Transverse colon (tissue), 4 donors: ENCODE results near the gene BCL2L12. TPM values are rescaled to one million over a fixed set of nuclear protein-coding genes. Genes with fewer than 3 reads are reported as not detected.

Experiments used
- DNase-seq: peaks from one replicate; pipeline ENCODE4 v3.0.0-alpha.2; 2019
- H3K27ac ChIP-seq, 4 donors: fragments of 200-600 bp; sonication (generic); 2 replicates each; pipeline ENCODE4 v1.5.1; 2016 to 2018; ENCODE audit warnings: inconsistent platforms in 4 of 4
- H3K27me3 ChIP-seq: fragments of 200-600 bp; sonication (generic); 2 replicates; pipeline ENCODE4 v1.5.1; 2017; ENCODE audit warnings: inconsistent platforms
- H3K36me3 ChIP-seq, 4 donors: fragments of 200-600 bp; sonication (generic); 2 replicates each; pipeline ENCODE4 v1.5.1; 2017 to 2019; ENCODE audit warnings: inconsistent platforms in 4 of 4
- H3K4me1 ChIP-seq, 4 donors: fragments of 200-600 bp; sonication (generic); 2 replicates each; pipeline ENCODE4 v1.5.1; 2017 to 2020; ENCODE audit warnings: inconsistent platforms in 4 of 4
- H3K4me3 ChIP-seq, 4 donors: fragments of 200-600 bp; sonication (generic); 1 replicate in 1 of 4; 2 replicates in 3 of 4; pipeline versions ENCODE4 v1.5.1 to v1.6.1; 2017 to 2019; ENCODE audit warnings: inconsistent platforms in 4 of 4
- H3K9me3 ChIP-seq, 2 donors: fragments of 200-600 bp; sonication (generic); 2 replicates each; pipeline ENCODE4 v1.5.1; 2017 to 2019; ENCODE audit warnings: inconsistent platforms in 2 of 2
- EP300 ChIP-seq: sonication (generic); formaldehyde crosslinking; IDR thresholded peaks from one replicate; pipeline ENCODE4 v1.6.1; 2017; ENCODE audit warnings: antibody characterized with exemption, low read depth
- POLR2A ChIP-seq: fragments of 450-650 bp; IDR thresholded peaks from one replicate; pipeline ENCODE4 v1.6.1; 2016; ENCODE audit warnings: antibody characterized with exemption, mild to moderate bottlenecking, moderate library complexity
- POLR2AphosphoS5 ChIP-seq, 3 donors: sonication (generic); formaldehyde crosslinking; IDR thresholded peaks; one replicate each; pipeline ENCODE4 v1.6.1; 2016; ENCODE audit warnings: antibody characterized with exemption in 3 of 3
- WGBS, 2 donors: methylation state at CpG; one replicate each; pipeline ENCODE4 v1.1.5; 2018; ENCODE audit warnings: low coverage in 1 of 2; 5-methylcytosine and 5-hydroxymethylcytosine counted together
- in situ Hi-C, 4 donors: fragments of 200-750 bp; cut with MboI; loops; one replicate each; pipeline versions ENCODE4 v1.15.0 to v1.15.1; 2017; ENCODE audit warnings: low sequenced_read_pairs in 3 of 4, low pct_ligation_motif_present in 1 of 4, low pct_unique_long_range_greater_than_20kb in 1 of 4
- intact Hi-C: fragments of 100-400 bp; cut with DNase I; formaldehyde crosslinking; loops from one replicate; pipeline ENCODE4 v1.15.1; 2023; ENCODE audit warnings: low total_unique reads
- total RNA-seq, 4 donors: library from RNA; depleted of rRNA; stranded (reverse); fragments of >200 nt; gene quantifications; one replicate each; pipeline ENCODE4 v1.1.0, GENCODE V29; 2016
- TF ChIP-seq, protein P1 (sequence below), 5 experiments: fragments of 200-600 bp in 3 of 5; fragments of 450-650 bp in 2 of 5; sonication (generic) in 3 of 5; IDR thresholded peaks; 1 replicate in 2 of 5; 2 replicates in 3 of 5; pipeline ENCODE4 v1.5.1; 2016 to 2017; ENCODE audit warnings: antibody characterized with exemption in 5 of 5, inconsistent platforms in 3 of 5, mild to moderate bottlenecking in 2 of 5, moderate library complexity in 1 of 5

Gene BCL2L12
- total RNA-seq, 4 donors from 2014 or later: 5.4 to 10.2 (median 6.9) TPM

DNA sequence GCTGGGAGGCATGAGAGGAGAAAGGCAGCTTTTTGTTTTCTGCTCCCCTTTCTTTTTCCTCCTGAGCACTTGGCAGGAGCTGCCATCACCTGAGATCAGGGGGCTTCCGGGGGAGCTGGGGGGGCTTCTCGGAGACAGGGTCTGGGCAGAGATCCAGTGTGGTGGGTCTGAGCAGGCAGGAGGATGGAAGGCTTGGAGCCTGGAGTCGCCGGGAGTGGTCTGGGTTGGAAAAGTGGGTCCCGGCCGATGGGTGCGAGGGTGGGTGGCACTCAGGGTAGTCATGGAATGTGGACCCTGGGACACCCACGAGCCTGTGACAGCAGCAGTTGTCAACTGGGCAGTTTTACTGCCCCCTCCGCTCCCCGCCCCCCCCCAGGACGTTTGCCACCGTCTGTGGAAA is 21.4 kb downstream of the BCL2L12 start:
- H3K36me3 ChIP-seq: peaks cover 0 to 10% (median 5%) of the 10 kb centered on the region in 4 donors

DNA sequence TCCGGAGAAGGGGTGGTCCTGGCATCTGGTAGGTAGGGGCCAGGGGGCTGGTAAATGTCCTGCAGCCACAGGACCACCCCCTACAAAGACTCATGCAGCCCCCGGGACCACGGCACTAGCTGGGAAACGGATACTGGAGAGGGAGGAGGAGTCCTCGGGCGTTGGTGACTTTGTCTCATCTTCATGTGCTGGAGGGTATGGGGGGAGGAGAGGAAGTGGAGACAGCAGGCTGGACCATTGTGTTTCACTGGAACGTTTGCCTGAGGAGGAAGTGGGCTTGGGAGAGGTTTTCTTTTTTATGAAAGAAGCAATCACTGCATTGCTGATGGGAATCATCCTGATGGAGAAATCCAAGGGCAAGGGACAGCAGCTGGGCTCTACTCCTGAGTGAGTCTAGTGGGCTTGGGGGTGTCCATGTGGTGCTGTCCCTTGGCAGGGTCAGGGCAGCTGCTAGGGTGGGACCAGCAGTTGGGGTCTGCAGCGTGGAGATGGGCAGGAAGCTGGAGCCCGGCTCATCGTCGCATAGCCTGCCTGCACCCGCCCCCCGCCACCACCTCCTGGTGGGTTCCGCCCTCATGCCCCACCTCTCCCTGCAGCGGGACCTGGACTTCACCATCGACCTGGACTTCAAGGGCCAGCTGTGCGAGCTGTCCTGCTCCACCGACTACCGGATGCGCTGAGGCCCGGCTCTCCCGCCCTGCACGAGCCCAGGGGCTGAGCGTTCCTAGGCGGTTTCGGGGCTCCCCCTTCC is 22.0 kb downstream of the BCL2L12 start:
- WGBS, 2 donors: 78% methylated on average over 20 of the region's 26 CpGs; no CpG with 5 or more reads in 1 of the 2 donors
- peaks cover 11 to 26% (median 20%) of the 10 kb centered on the region in 4 donors for H3K4me1 ChIP-seq
- DNase-seq: no peak
- H3K27me3 ChIP-seq: peaks cover 41% of the 10 kb centered on the region
- in situ Hi-C loops (no loop called here), intact Hi-C loops (loop anchor here (10.0 kb wide), 1 partner anchor 213 kb away; the partner anchor contains the start of gene FLT3LG)
- H3K9me3 ChIP-seq: no peaks in the 10 kb centered on the region
- TF ChIP-seq, protein P1, sequence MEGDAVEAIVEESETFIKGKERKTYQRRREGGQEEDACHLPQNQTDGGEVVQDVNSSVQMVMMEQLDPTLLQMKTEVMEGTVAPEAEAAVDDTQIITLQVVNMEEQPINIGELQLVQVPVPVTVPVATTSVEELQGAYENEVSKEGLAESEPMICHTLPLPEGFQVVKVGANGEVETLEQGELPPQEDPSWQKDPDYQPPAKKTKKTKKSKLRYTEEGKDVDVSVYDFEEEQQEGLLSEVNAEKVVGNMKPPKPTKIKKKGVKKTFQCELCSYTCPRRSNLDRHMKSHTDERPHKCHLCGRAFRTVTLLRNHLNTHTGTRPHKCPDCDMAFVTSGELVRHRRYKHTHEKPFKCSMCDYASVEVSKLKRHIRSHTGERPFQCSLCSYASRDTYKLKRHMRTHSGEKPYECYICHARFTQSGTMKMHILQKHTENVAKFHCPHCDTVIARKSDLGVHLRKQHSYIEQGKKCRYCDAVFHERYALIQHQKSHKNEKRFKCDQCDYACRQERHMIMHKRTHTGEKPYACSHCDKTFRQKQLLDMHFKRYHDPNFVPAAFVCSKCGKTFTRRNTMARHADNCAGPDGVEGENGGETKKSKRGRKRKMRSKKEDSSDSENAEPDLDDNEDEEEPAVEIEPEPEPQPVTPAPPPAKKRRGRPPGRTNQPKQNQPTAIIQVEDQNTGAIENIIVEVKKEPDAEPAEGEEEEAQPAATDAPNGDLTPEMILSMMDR (IDR thresholded peaks at IDR 0.05): no peak
- no peak for TF ChIP-seq EP300
- TF ChIP-seq POLR2A: no peak
- no peak for TF ChIP-seq POLR2AphosphoS5 (IDR thresholded peaks at IDR 0.05)
- no peak overlapping the region for H3K27ac ChIP-seq
- no peak overlapping the region for H3K4me3 ChIP-seq
- peaks cover 0 to 10% (median 2%) of the 10 kb centered on the region in 4 donors for H3K36me3 ChIP-seq

More for the DNA sequence above, 21.4 kb downstream of the BCL2L12 start:
- in situ Hi-C loops (no loop called here), intact Hi-C loops (loop anchor here (10.0 kb wide), 1 partner anchor 212 kb away; the partner anchor contains the start of gene FLT3LG)
- Histone ChIP-seq H3K27me3 (peaks cover 35% of the 10 kb centered on the region), H3K4me1 (peaks cover 11 to 26% (median 20%) of the 10 kb centered on the region in 4 donors), H3K9me3 (no peaks in the 10 kb centered on the region), H3K4me3 (no peak overlapping the region), H3K27ac (no peak overlapping the region)
- 80% methylated on average over 12 of the region's 12 CpGs; no CpG with 5 or more reads in 1 of the 2 donors for WGBS, 2 donors
- TF ChIP-seq POLR2AphosphoS5 (IDR thresholded peaks at IDR 0.05): no peak
- no peak for TF ChIP-seq EP300
- TF ChIP-seq, protein P1 (IDR thresholded peaks at IDR 0.05): no peak
- TF ChIP-seq POLR2A: no peak
- DNase-seq: no peak

DNA sequence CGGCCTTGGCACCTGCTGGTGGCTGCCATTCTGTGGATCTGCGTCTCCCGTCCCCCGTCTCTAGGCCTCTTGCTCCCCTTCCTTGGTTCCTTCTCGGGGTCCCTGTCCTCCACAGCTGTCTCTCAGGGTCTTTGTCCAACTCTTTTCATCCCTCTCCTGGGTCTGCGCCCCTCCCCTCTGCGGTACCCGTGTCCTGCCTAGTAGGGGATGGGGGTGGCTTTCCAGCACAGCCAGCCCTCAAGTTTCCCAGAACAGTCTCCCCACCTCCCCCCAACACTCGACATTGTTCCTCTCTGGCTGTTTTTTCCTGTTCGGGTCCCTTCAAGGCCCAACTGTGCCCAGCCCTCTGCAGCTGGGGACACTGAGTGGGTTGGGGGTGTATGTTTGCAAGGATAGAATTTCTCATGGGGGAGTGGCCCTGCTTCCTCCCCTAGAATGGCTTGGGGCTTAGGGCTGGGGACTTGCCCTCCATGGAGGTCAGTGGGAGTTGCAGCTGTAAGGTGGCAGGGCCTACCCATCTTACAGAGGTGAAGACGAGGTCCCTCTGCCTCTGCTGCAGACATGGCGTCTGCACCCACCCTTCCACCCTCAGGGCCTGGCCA is 22.9 kb downstream of the BCL2L12 start:
- no peak for TF ChIP-seq POLR2AphosphoS5 (IDR thresholded peaks at IDR 0.05)
- no peak for TF ChIP-seq EP300
- TF ChIP-seq, protein P1 (IDR thresholded peaks at IDR 0.05): no peak
- TF ChIP-seq POLR2A: no peak
- H3K27me3 ChIP-seq: peaks cover 42% of the 10 kb centered on the region
- no peaks in the 10 kb centered on the region for H3K9me3 ChIP-seq
- in situ Hi-C loops (no loop called here), intact Hi-C loops (loop anchor here (10.0 kb wide), 1 partner anchor 214 kb away; the partner anchor contains the start of gene FLT3LG)
- peaks cover 0 to 10% (median 2%) of the 10 kb centered on the region in 4 donors for H3K36me3 ChIP-seq
- H3K4me1 ChIP-seq: peaks cover 11 to 26% (median 20%) of the 10 kb centered on the region in 4 donors
- 74 to 76% methylated on average over 5 to 12 of the region's 12 CpGs for WGBS, 2 donors
- H3K4me3 ChIP-seq: no peak overlapping the region
- no peak for DNase-seq
- H3K27ac ChIP-seq: no peak overlapping the region
